ENCODE data around the gene DGCR8. TPM values are rescaled to one million over a fixed set of nuclear protein-coding genes. Genes with fewer than 3 reads are reported as not detected.
A peak's percentile ranks its signal among the peaks of the same experiment; 100 is the strongest.

DGCR8 gene
- total RNA-seq, 1 donor from 2014 or later = 36.6 TPM

GRCh38 chr22:20124083-20124787 lies 44.2 kb downstream of the DGCR8 start:
- no peak for DNase-seq (ENCODE audit: low read depth)

GRCh38 chr22:20125201-20126174 lies 45.4 kb downstream of the DGCR8 start:
- no peak for DNase-seq (ENCODE audit: low read depth)

DNA sequence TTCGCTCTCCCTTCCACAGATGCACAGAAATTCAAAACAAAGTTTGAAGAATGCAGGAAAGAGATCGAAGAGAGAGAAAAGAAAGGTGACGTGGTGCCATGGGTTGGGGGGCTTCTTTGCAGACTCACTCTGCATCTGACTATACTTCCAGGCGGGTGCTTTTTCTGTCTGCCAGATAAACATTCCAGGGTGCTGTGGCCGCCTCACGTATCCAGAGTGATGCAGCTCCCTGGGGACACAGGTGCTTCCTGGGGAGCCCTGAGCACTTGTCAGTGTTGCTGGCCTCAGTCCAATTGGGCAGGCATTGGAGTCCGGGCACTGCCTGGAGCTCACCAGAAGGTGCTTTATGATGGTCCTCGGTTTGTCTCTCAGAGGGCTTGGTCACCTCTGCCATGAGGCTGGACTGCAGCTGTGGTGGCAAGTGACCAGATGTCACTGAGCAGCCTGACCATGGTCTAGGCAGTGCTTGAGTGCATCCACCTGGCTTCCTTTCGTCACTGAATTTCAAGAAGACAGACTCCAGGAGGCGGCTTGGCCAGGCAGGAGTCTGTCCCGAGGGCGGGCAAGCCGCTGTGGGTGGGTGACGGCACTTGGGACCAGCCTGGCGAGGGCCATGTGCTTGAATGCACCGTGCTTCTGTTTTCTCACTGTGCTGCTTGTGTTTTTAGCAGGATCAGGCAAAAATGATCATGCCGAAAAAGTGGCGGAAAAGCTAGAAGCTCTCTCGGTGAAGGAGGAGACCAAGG lies 46.4 kb downstream of the DGCR8 start:
- DNase-seq (ENCODE audit: low read depth) = no peak

DNA sequence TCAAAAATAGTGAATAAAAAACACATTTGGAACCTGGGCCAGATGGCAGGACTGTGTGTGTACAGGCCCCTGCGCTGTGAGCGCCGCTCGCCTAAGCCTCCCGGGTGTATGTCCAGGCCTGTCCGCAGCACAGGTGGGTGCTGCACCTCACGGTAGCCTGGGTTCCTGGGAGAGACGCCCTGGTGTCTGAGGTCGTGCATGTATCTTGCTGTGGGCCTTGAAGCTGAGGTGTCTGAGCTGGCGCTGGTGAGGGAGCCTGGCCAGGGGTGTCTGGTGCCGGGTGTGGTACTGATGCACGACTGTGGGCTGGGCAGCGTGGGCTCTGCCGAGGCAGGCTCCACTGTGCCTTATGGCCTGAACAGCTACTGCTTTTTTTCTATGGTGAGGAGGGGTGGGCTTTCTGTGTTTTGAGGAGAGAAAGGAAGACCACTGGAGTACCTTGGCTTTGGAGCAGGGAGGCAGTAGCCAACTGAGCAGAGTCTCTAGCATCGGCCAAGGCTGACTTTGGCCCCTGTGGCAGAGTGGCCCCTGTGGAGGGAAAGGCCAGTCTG lies 47.4 kb downstream of the DGCR8 start:
- DNase-seq (ENCODE audit: low read depth) = no peak

GRCh38 chr22:20127869-20128618 lies 48.0 kb downstream of the DGCR8 start:
- DNase-seq (ENCODE audit: low read depth) = no peak

DNA sequence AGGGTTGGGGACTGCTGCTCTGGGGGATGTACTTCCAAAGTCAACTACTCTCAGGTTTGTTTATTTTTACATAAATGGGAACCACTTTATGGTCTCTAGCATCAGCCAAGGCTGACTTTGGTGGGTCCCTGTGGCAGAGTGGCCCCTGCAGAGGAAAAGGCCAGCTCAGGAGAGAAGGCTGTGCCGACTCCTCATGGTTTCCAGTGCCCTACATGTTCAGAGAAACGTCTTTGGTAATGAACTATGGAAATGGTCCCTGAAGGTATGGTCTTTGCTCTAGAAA lies 48.5 kb downstream of the DGCR8 start:
- no peak for DNase-seq (ENCODE audit: low read depth)

DNA sequence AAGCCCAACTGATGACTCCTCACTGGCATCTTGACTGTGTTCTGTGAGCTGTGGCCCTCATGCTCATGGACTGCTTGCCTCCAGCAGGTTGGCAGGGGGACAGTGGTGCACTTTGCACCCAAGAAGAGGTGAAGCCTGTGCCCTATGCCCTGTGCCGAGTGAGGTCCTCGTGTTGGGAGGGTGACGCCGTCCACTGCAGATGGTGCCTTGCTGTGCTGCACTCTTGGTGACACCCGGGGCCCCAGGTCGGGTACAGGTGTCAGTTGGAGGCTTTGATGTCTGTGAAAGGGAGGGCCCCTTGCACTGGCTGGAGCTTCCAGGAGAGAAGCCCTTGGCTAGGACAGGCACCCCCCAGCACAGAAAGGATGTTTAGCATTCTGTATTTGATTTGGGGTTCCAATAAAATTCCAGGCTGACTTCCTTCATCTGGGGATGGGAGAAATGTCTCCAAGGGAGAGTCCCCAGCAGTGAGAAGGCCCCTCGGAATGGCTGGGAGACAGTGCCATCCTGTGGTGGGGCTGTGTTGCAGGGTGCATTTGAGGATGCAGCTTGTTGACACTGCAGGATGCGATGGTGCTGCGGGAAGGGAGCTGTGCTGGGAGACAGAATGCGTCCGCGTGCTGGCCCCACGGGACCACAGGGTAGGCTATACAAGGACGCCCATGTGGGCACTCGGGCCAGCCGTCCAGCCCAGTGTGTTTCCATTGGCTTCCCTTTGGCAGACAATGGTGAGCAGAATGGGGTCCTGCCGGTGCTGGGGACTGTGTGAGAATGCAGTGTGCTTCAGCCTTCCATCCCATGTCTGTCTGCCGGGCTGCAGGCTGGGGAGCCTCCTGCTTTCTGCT lies 49.1 kb downstream of the DGCR8 start:
- no peak for DNase-seq (ENCODE audit: low read depth)

DNA sequence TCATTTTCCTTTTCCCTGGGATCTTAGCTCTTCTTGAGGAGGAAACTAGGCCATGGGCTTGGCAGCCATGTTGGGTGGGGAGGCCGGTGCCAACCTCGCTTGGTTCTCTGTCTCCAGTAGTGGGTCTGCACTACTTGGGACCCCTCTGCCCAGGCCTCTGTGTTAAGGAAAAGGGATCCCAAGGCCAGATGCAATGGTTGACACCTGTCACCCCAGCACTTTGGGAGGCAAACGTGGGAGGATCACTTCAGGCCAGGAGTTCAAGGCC lies 49.6 kb downstream of the DGCR8 start:
- no peak for DNase-seq (ENCODE audit: low read depth)

DNA sequence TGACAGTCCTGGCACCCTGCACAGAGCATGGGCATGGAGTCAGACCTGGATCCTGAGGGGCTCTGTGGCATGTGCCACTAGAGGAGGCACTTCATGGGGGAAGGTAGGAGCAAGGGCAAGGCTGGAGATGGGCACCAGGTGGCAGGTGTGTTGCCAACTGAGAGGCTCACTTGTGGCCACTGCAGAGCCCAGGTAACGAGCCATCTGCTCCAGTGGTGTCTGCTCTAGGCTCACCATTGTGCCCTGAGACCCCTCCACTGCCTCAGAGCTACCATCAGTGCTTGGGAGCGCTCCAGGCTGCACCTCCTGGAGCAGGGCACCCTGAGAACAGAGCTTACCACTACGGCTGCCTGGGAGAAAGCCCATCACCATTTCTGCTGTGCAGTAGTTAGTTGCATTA lies 50.3 kb downstream of the DGCR8 start:
- DNase-seq (ENCODE audit: low read depth) = no peak

DNA sequence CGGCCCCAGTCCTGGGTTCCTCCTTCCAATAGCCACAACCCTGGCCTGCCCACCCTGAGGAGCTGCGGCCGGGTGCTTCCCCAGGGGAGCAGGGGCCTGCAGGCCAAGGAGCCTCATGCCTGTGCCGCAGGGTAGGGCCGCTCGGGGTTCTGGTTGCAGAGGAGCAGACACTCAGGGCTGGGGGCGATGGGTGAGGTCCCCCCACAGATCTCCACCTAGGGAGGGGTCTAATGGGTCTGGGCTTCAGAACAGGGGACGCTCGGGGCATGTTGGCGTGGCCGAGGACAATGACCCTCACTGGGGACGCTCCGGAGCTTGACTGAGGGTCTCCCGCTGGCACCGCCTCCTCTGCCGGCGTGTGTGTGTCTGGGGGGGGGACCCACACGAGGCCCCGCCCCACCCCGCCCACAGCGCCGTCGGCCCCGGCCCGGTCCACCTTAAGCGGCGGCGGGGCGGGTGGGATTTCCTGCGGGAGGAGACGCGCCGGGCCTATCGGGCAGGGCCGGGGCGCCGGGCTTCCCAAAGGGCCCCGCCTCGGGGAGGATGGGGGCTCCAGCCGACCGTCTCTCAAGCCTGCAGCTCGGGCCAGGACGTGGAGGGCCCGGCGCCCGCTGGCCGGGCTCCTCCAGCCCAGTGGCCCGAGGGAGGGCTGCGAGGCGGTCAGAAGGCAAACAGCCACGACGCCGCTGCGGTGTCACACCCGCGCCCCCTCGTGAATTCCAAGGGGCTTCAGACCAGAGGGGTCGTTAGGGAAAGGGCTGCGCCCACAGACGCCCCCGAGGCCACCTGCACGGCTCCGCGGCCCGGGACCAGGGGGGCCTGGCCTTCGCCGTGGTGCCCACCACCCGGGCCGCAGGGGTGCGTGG lies 50.9 kb downstream of the DGCR8 start:
- DNase-seq (ENCODE audit: low read depth) = peak; percentile 28

GRCh38 chr22:20131597-20131858 lies 51.5 kb downstream of the DGCR8 start, which contains the start of gene ZDHHC8:
Gene ZDHHC8, plus strand, starts transcription at chr22:20131804. Its CDS starts 144 bp downstream, at chr22:20131948.
- no peak for DNase-seq (ENCODE audit: low read depth)

DNA sequence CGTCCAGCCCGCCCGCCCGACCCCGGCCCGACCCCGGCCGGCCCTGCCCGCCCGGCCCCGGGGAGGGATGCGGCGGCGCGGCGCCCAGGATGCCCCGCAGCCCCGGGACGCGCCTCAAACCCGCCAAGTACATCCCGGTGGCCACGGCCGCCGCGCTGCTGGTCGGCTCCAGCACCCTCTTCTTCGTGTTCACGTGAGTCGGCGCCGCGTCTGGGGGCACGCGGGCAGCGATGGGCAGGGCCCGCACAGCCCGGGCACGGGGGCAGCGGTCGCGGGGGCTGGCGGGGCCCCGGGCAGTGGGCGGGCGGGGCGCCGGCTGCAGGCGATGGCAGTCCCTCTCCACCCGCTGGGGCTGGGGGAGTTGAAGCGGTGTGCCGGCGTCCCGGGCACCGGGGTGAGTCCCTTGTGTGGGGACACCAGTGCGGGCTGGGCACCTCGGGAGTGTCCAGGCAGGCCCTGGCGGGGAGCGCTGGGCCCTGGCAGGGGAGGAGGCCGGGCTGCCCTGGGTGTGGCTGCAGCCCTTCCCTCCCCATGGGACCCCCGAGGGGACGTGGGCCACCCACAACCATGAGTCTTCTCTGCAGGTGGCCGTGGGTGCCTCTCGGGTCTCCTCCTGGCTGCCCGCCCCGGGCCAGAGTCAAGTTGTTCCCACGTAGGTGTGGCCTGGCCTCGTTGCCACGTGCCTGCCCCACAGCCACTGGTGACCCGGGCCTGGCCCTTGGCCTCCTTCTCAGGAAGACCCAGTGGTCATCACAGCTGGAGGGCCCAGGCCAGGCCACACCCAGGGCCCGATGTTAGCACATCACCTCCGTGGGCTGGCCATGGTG lies 52.0 kb downstream of the DGCR8 start:
- no peak for DNase-seq (ENCODE audit: low read depth)

DNA sequence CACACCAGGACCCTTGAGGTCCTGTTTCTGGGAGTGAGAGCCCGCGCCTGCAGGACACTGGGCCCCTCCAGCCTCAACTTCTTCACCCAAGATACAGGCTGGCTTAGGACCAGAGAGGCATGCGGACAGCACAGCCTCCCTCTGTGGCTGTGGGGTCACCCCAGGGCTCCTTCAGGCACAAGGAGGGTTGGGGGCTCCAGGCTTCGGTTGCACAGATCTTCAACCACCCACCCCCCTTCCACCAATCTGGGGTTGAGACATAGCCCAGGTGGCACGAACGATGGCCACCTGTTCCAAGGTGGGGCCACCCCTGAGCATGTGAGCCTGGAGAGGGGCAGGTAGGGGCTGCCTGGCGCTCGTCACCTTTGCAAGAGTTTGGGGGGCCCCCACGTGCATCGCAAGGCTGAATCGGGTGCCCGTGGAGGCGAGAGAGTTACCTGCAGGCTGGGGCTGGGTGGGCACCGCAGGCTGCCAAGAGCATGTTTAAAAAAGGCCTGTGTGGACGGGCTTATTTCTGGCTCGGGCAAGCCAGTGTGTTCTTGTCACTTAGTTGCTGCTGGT lies 52.7 kb downstream of the DGCR8 start:
- no peak for DNase-seq (ENCODE audit: low read depth)

- DNase-seq (ENCODE audit: low read depth) = no peak
These were observed 54.0 kb downstream of the DGCR8 start for GRCh38 chr22:20133930-20134549.

DNA sequence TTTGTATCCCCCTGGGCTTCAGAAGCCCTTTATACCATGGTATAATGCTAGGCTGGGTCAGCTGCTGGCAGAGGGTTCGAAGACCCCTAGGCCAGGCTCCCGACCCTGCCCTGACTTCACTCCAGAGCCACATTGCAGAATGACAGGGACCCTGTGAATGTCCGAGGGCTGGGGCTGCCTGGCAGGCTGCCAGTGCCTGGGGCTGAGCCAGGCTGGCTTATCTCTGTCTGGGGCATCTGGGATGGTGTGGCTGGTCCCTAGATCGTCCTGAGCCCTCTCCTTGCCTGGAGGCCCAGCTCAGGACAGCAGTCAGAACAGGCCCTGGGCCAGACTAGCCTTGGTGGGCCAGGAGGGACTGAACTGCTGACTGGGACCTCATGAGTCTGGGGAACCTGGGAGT lies 55.2 kb downstream of the DGCR8 start:
- DNase-seq (ENCODE audit: low read depth) = no peak

- no peak for DNase-seq (ENCODE audit: low read depth)
These were observed 56.0 kb downstream of the DGCR8 start for GRCh38 chr22:20135806-20136602.

DNA sequence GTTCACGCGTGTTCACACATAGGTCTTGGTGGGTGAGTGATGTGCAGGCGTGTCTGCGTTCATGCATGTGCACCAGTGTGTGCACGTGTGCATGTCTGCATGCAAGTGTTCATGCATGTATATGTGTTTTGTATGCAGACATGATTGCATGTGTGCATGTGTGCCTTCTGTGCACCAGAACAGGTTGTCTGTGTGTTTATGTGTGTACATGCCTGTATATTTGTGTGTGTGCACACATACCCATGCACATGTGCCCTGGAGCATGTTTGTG lies 56.5 kb downstream of the DGCR8 start:
- DNase-seq (ENCODE audit: low read depth) = no peak

- no peak for DNase-seq (ENCODE audit: low read depth)
These were observed 57.1 kb downstream of the DGCR8 start for GRCh38 chr22:20137113-20137512.
